Panc1 (cell line): Measurements from ENCODE around the gene GON7. TPM values are rescaled to one million over a fixed set of nuclear protein-coding genes. Genes with fewer than 3 reads are reported as not detected.

Experiments
- ATAC-seq: fragments of 200-7000 bp; cut with Tn5 transposase; 2 replicates; pipeline ENCODE4 v1.9.1; 2020; ENCODE audit warnings: mild to moderate bottlenecking, moderate library complexity
- BruUV-seq: library from RNA; stranded (reverse); fragments of 400-500 nt; replicated peaks from 2 replicates; lab custom pipeline; 2021; lab: Mats Ljungman, UMichigan
- CTCF ChIA-PET: fragments of 300-600 bp; sonication (Branson Sonifier 250); formaldehyde crosslinking; loops from one replicate; lab custom pipeline; 2022; ENCODE audit warnings: antibody characterized with exemption; lab: Charles Lee
- POLR2A ChIA-PET: fragments of 300-600 bp; sonication (Branson Sonifier 250); formaldehyde crosslinking; loops from one replicate; lab custom pipeline; 2022; ENCODE audit warnings: antibody characterized with exemption; lab: Charles Lee
- DNase-seq: peaks from one replicate; pipeline ENCODE4 v3.0.0-alpha.2; 2010; ENCODE audit warnings: low read depth, low spot score
- H3K27ac ChIP-seq: 2 replicates; pipeline ENCODE4 v1.5.1; 2011; ENCODE audit warnings: mild to moderate bottlenecking, low read length, inconsistent platforms
- H3K27me3 ChIP-seq: fragments of 200-500 bp; sonication (Bioruptor generic); 2 replicates; pipeline ENCODE4 v1.6.0; 2014; ENCODE audit warnings: low read length, inconsistent platforms; ENCODE audit not compliant: control insufficient read depth, insufficient read depth
- H3K36me3 ChIP-seq: fragments of 200-500 bp; sonication (Bioruptor generic); 2 replicates; pipeline ENCODE4 v1.5.1; 2014; ENCODE audit warnings: inconsistent platforms, mild to moderate bottlenecking, low read length, moderate library complexity; ENCODE audit not compliant: control insufficient read depth, insufficient read depth
- H3K4me1 ChIP-seq: 2 replicates; pipeline ENCODE4 v1.5.1; 2011; ENCODE audit warnings: inconsistent platforms, mild to moderate bottlenecking, low read length, moderate library complexity; ENCODE audit not compliant: control insufficient read depth, insufficient read depth
- H3K4me3 ChIP-seq, 2 experiments: 2 replicates each; pipeline ENCODE4 v1.5.1; 2011 to 2012; ENCODE audit warnings: low read depth in 2 of 2, low read length in 2 of 2, mild to moderate bottlenecking in 2 of 2, inconsistent platforms in 1 of 2, moderate library complexity in 1 of 2
- H3K9me3 ChIP-seq: fragments of 200-500 bp; sonication (Bioruptor generic); 2 replicates; pipeline ENCODE4 v1.5.1; 2014; ENCODE audit warnings: low read depth, mild to moderate bottlenecking, inconsistent platforms, low read length, moderate library complexity; ENCODE audit not compliant: control insufficient read depth, insufficient read depth
- CTCF ChIP-seq: fragments of 450-650 bp; IDR thresholded peaks from 2 replicates; pipeline ENCODE4 v1.5.1; 2017; ENCODE audit warnings: mild to moderate bottlenecking
- SIN3A ChIP-seq: IDR thresholded peaks from 2 replicates; pipeline ENCODE4 v1.6.1; 2012; ENCODE audit warnings: low read depth, mild to moderate bottlenecking, low read length, moderate library complexity, borderline replicate concordance; ENCODE audit not compliant: insufficient read depth
- in situ Hi-C: cut with HindIII; loops from 2 replicates; pipeline ENCODE4 v1.10.0; 2016; ENCODE audit warnings: low sequenced_read_pairs, low pct_unique_long_range_greater_than_20kb
- intact Hi-C: fragments of 100-400 bp; cut with micrococcal nuclease; formaldehyde crosslinking; loops from one replicate; pipeline ENCODE4 v1.10.0; 2022; ENCODE audit not compliant: unreplicated experiment
- total RNA-seq: library from RNA; stranded (reverse); gene quantifications from one replicate; pipeline ENCODE4 v1.2.1, GENCODE V29; 2021; ENCODE audit not compliant: unreplicated experiment

Gene GON7
- total RNA-seq, 1 experiment from 2014 or later = 9.5 TPM

- H3K4me3 ChIP-seq = no peak overlapping the region
- no peaks in the 10 kb centered on the region for H3K9me3 ChIP-seq
- no peak overlapping the region for H3K27ac ChIP-seq
- POLR2A ChIA-PET = no interaction called here
- DNase-seq (no peak), ATAC-seq (no peak)
- intact Hi-C loops (no loop called here), in situ Hi-C loops (no loop called here)
- H3K4me1 ChIP-seq = no peaks in the 10 kb centered on the region
- no peak for TF ChIP-seq CTCF
- TF ChIP-seq SIN3A = no peak
- H3K27me3 ChIP-seq = no peaks in the 10 kb centered on the region
- BruUV-seq = no TSS peak
- CTCF ChIA-PET = no interaction called here
- no peaks in the 10 kb centered on the region for H3K36me3 ChIP-seq
These were observed 53.7 kb downstream of the GON7 start for GRCh38 chr14:93153121-93153520.

Other genes starting within 250 kb of the GON7 start
- 25.9 TPM for gene ITPK1, start 91.1 kb downstream of the GON7 start, total RNA-seq
- gene MOAP1, start 22.2 kb downstream of the GON7 start, total RNA-seq = 6.9 TPM
- 20.9 TPM for gene LYSET, start 21.7 kb downstream of the GON7 start, total RNA-seq
- gene UBR7, start 191 bp upstream of the GON7 start, total RNA-seq = 19.9 TPM
- 24.7 TPM for gene BTBD7, start 126.0 kb upstream of the GON7 start, total RNA-seq
- gene COX8C, start 140.1 kb upstream of the GON7 start, total RNA-seq = not detected
- gene UNC79, start 223.9 kb upstream of the GON7 start, total RNA-seq = 0.05 TPM